Adipocyte (in vitro differentiated cells): ENCODE measurements around the gene ZNF143.
"Not testable (repeated sequence)": the region's sequence is repeated elsewhere in the genome, so short reads cannot be mapped to it uniquely, and the experiment has no call there.

Experiments
- DNase-seq: peaks from one replicate; pipeline ENCODE4 v3.0.0-alpha.2; 2015; ENCODE audit warnings: low read depth
- H3K27me3 ChIP-seq: replicated peaks from 2 replicates; pipeline ENCODE4 v1.7.0; 2013; ENCODE audit warnings: mild to moderate bottlenecking, low read length, moderate library complexity; ENCODE audit not compliant: control insufficient read depth, insufficient read depth
- H3K36me3 ChIP-seq: 2 replicates; pipeline ENCODE4 v1.7.0; 2013; ENCODE audit warnings: low read length, mild to moderate bottlenecking, moderate library complexity; ENCODE audit not compliant: control insufficient read depth, insufficient read depth, severe bottlenecking
- H3K4me1 ChIP-seq: 2 replicates; pipeline ENCODE4 v1.7.0; 2013; ENCODE audit warnings: mild to moderate bottlenecking, low read length, moderate library complexity; ENCODE audit not compliant: control insufficient read depth, insufficient read depth
- H3K4me3 ChIP-seq: 2 replicates; pipeline ENCODE4 v1.7.0; 2013; ENCODE audit warnings: mild to moderate bottlenecking, low read length, moderate library complexity
- H3K9ac ChIP-seq: 2 replicates; pipeline ENCODE4 v1.7.0; 2013; ENCODE audit warnings: mild to moderate bottlenecking, low read length, moderate library complexity
- H3K9me3 ChIP-seq: 2 replicates; pipeline ENCODE4 v1.7.0; 2013; ENCODE audit warnings: mild to moderate bottlenecking, low read length, moderate library complexity; ENCODE audit not compliant: control insufficient read depth

Gene ZNF143

GRCh38 chr11:9460322-9461062, at the start of gene ZNF143:
TSS of gene ZNF143 (plus strand) at chr11:9461012. CDS start at chr11:9471309, 10,297 bp downstream.
- Histone ChIP-seq H3K27me3 (no peaks in the 10 kb centered on the region), H3K4me3 (peak within 1 kb of the TSS; percentile 93), H3K4me1 (peaks cover 17% of the 10 kb centered on the region), H3K9ac (peak within 1 kb of the TSS; percentile 100), H3K9me3 (no peaks in the 10 kb centered on the region), H3K36me3 (no peaks in the 10 kb centered on the region)
- DNase-seq = peak; percentile 100

GRCh38 chr11:9428706-9429105, 32.1 kb upstream of the ZNF143 start:
- Histone ChIP-seq H3K27me3 (no peaks in the 10 kb centered on the region), H3K4me1 (no peaks in the 10 kb centered on the region), H3K9me3 (no peaks in the 10 kb centered on the region), H3K4me3 (no peak overlapping the region), H3K36me3 (peaks cover 93% of the 10 kb centered on the region), H3K9ac (no peak overlapping the region)
- no peak for DNase-seq

- no peaks in the 10 kb centered on the region for H3K27me3 ChIP-seq
These were observed 22.2 kb upstream of the ZNF143 start for GRCh38 chr11:9438611-9439010.

DNA sequence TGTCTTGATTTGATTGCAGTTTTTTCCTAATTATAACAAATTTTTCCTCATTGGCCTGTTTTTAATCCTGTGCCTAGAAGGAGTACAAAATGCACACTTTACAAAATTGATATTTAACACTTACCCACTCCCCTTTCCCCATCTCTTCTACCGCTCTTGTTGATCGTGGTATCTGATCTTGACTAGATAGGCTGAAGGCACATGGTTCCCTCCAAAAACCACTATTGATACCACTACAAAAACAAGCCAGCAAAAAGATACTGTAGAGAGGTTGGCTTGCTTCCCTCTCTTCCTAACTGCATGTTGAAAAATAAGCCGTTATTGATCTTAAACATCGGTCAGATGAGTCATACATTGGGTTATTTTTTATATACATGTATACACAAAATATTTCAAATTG, 14.6 kb upstream of the ZNF143 start:
- H3K36me3 ChIP-seq = peaks cover 73% of the 10 kb centered on the region
- no peaks in the 10 kb centered on the region for H3K9me3 ChIP-seq
- H3K4me3 ChIP-seq = no peak overlapping the region
- no peaks in the 10 kb centered on the region for H3K27me3 ChIP-seq
- DNase-seq = no peak
- H3K4me1 ChIP-seq = no peaks in the 10 kb centered on the region
- no peak overlapping the region for H3K9ac ChIP-seq

More at GRCh38 chr11:9438611-9439010, 22.2 kb upstream of the ZNF143 start:
- no peak overlapping the region for H3K9ac ChIP-seq
- no peaks in the 10 kb centered on the region for H3K9me3 ChIP-seq
- no peaks in the 10 kb centered on the region for H3K4me1 ChIP-seq
- DNase-seq = no peak
- peaks cover 97% of the 10 kb centered on the region for H3K36me3 ChIP-seq
- no peak overlapping the region for H3K4me3 ChIP-seq

GRCh38 chr11:9448576-9449352, 12.0 kb upstream of the ZNF143 start:
- no peak for DNase-seq
- H3K9me3 ChIP-seq = no peaks in the 10 kb centered on the region
- no peaks in the 10 kb centered on the region for H3K27me3 ChIP-seq
- peaks cover 49% of the 10 kb centered on the region for H3K36me3 ChIP-seq
- no peaks in the 10 kb centered on the region for H3K4me1 ChIP-seq
- no peak overlapping the region for H3K4me3 ChIP-seq
- no peak overlapping the region for H3K9ac ChIP-seq

GRCh38 chr11:9452023-9452422, 8.8 kb upstream of the ZNF143 start:
- not testable (repeated sequence) for H3K4me1 ChIP-seq, H3K9ac ChIP-seq, DNase-seq, H3K4me3 ChIP-seq, H3K9me3 ChIP-seq, H3K27me3 ChIP-seq
- H3K36me3 ChIP-seq = peaks cover 20% of the 10 kb centered on the region

DNA sequence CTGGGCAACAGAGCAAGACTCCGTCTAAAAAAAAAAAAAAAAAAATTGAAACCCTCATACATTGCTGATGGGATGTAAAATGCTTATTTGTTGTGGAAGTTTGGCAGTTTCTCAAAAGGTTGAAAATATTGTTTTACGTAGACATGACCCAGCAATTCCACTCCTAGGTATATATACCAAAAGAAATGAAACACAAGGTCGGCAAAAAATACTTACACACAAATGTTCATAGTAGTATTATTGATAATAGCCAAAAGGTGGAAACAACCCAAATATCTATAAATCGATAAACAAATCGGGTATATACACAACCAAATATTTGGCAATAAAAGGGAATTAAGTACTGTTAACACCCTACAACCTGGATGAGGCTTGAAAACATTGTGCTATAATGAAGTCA, 5.1 kb upstream of the ZNF143 start:
- H3K27me3 ChIP-seq = no peaks in the 10 kb centered on the region
- no peaks in the 10 kb centered on the region for H3K36me3 ChIP-seq
- no peak overlapping the region for H3K4me3 ChIP-seq
- H3K4me1 ChIP-seq = no peaks in the 10 kb centered on the region
- no peak for DNase-seq
- H3K9me3 ChIP-seq = no peaks in the 10 kb centered on the region
- no peak overlapping the region for H3K9ac ChIP-seq

GRCh38 chr11:9459667-9460321, 1.0 kb upstream of the ZNF143 start:
- peak overlapping the region; percentile 93 for H3K4me3 ChIP-seq
- DNase-seq = peak; percentile 64

GRCh38 chr11:9461063-9461759, 399 bp downstream of the ZNF143 start:
- no peaks in the 10 kb centered on the region for H3K36me3 ChIP-seq
- DNase-seq = peak; percentile 93
- no peaks in the 10 kb centered on the region for H3K9me3 ChIP-seq
- H3K9ac ChIP-seq = peak overlapping the region; percentile 100
- H3K27me3 ChIP-seq = no peaks in the 10 kb centered on the region
- peaks cover 17% of the 10 kb centered on the region for H3K4me1 ChIP-seq
- H3K4me3 ChIP-seq = peak overlapping the region; percentile 92

More at GRCh38 chr11:9459667-9460321, 1.0 kb upstream of the ZNF143 start:
- Histone ChIP-seq H3K9me3 (no peaks in the 10 kb centered on the region), H3K4me1 (peaks cover 17% of the 10 kb centered on the region), H3K27me3 (no peaks in the 10 kb centered on the region), H3K9ac (peak overlapping the region; percentile 100), H3K36me3 (no peaks in the 10 kb centered on the region)

GRCh38 chr11:9461760-9462134, 935 bp downstream of the ZNF143 start:
- H3K9ac ChIP-seq = peak overlapping the region; percentile 100
- H3K4me1 ChIP-seq = peaks cover 17% of the 10 kb centered on the region
- peak overlapping the region; percentile 92 for H3K4me3 ChIP-seq
- H3K9me3 ChIP-seq = no peaks in the 10 kb centered on the region
- no peaks in the 10 kb centered on the region for H3K27me3 ChIP-seq
- H3K36me3 ChIP-seq = no peaks in the 10 kb centered on the region
- DNase-seq = peak; percentile 39
